Activated naive CD8-positive, alpha-beta T cell treated with anti-CD3 and anti-CD28 coated beads, Interleukin-2, amount 50 U/mL, for 24 hours (primary cell): ENCODE results near the gene NCAPD3.

ENCODE experiments used
- ATAC-seq: fragments of 150-1000 bp; cut with Tn5 transposase; one replicate; pipeline ENCODE4 v1.10.0; 2021
- DNase-seq: peaks from one replicate; pipeline ENCODE4 v3.0.0; 2021
- H3K27ac Mint-ChIP-seq: one replicate; pipeline ENCODE4 v1.8.0; 2021; ENCODE audit warnings: mild to moderate bottlenecking, mixed read lengths
- H3K27me3 Mint-ChIP-seq: one replicate; pipeline ENCODE4 v1.8.0; 2021; ENCODE audit warnings: mixed read lengths
- H3K36me3 Mint-ChIP-seq: one replicate; pipeline ENCODE4 v1.8.0; 2021; ENCODE audit warnings: low read depth, mixed read lengths
- H3K4me1 Mint-ChIP-seq: one replicate; pipeline ENCODE4 v1.8.0; 2021; ENCODE audit warnings: mixed read lengths
- H3K4me3 Mint-ChIP-seq: one replicate; pipeline ENCODE4 v1.8.0; 2021; ENCODE audit warnings: mild to moderate bottlenecking, moderate library complexity, mixed read lengths
- H3K9me3 Mint-ChIP-seq: one replicate; pipeline ENCODE4 v1.8.0; 2021; ENCODE audit warnings: mixed read lengths

NCAPD3 gene

GRCh38 chr11:134146598-134146997 lies 77.2 kb downstream of the NCAPD3 start:
- DNase-seq: no peak
- H3K27ac Mint-ChIP-seq: no peak overlapping the region
- no peaks in the 10 kb centered on the region for H3K9me3 Mint-ChIP-seq
- H3K36me3 Mint-ChIP-seq: peaks cover 2% of the 10 kb centered on the region
- no peak for ATAC-seq
- H3K4me3 Mint-ChIP-seq: no peak overlapping the region
- H3K27me3 Mint-ChIP-seq: no peaks in the 10 kb centered on the region
- peaks cover 4% of the 10 kb centered on the region for H3K4me1 Mint-ChIP-seq

- DNase-seq (no peak), ATAC-seq (no peak)
- H3K36me3 Mint-ChIP-seq: peaks cover 2% of the 10 kb centered on the region
- H3K9me3 Mint-ChIP-seq: no peaks in the 10 kb centered on the region
- peaks cover 4% of the 10 kb centered on the region for H3K4me1 Mint-ChIP-seq
- no peak overlapping the region for H3K4me3 Mint-ChIP-seq
- H3K27ac Mint-ChIP-seq: no peak overlapping the region
- no peaks in the 10 kb centered on the region for H3K27me3 Mint-ChIP-seq
These were observed 78.1 kb downstream of the NCAPD3 start for GRCh38 chr11:134145715-134146114.

- Mint-ChIP-seq H3K4me3 (no peak overlapping the region), H3K27me3 (no peaks in the 10 kb centered on the region), H3K27ac (no peak overlapping the region), H3K9me3 (no peaks in the 10 kb centered on the region), H3K4me1 (peaks cover 5% of the 10 kb centered on the region), H3K36me3 (peaks cover 2% of the 10 kb centered on the region)
- no peak for ATAC-seq
- DNase-seq: no peak
These were observed 79.0 kb downstream of the NCAPD3 start for GRCh38 chr11:134144744-134145143.

GRCh38 chr11:134143801-134144200 lies 80.0 kb downstream of the NCAPD3 start:
- DNase-seq: no peak
- H3K36me3 Mint-ChIP-seq: peaks cover 2% of the 10 kb centered on the region
- no peaks in the 10 kb centered on the region for H3K9me3 Mint-ChIP-seq
- no peak overlapping the region for H3K27ac Mint-ChIP-seq
- no peak overlapping the region for H3K4me3 Mint-ChIP-seq
- no peak for ATAC-seq
- H3K27me3 Mint-ChIP-seq: no peaks in the 10 kb centered on the region
- H3K4me1 Mint-ChIP-seq: peaks cover 11% of the 10 kb centered on the region

GRCh38 chr11:134142536-134142935 lies 81.2 kb downstream of the NCAPD3 start:
- no peak for ATAC-seq
- Mint-ChIP-seq H3K4me3 (no peak overlapping the region), H3K4me1 (peaks cover 11% of the 10 kb centered on the region), H3K27ac (no peak overlapping the region), H3K27me3 (no peaks in the 10 kb centered on the region), H3K36me3 (peaks cover 2% of the 10 kb centered on the region), H3K9me3 (no peaks in the 10 kb centered on the region)
- no peak for DNase-seq

- no peak for DNase-seq
- Mint-ChIP-seq H3K4me1 (peaks cover 11% of the 10 kb centered on the region), H3K4me3 (no peak overlapping the region), H3K27ac (no peak overlapping the region), H3K27me3 (no peaks in the 10 kb centered on the region), H3K9me3 (no peaks in the 10 kb centered on the region), H3K36me3 (peaks cover 2% of the 10 kb centered on the region)
- ATAC-seq: no peak
These were observed 82.7 kb downstream of the NCAPD3 start for GRCh38 chr11:134140961-134141490.

GRCh38 chr11:134139873-134140331 lies 83.9 kb downstream of the NCAPD3 start:
- H3K27me3 Mint-ChIP-seq: no peaks in the 10 kb centered on the region
- ATAC-seq (peak; percentile 75), DNase-seq (peak; percentile 41)
- no peaks in the 10 kb centered on the region for H3K9me3 Mint-ChIP-seq
- peaks cover 2% of the 10 kb centered on the region for H3K36me3 Mint-ChIP-seq
- H3K4me3 Mint-ChIP-seq: no peak overlapping the region
- H3K4me1 Mint-ChIP-seq: peaks cover 11% of the 10 kb centered on the region
- H3K27ac Mint-ChIP-seq: no peak overlapping the region

- DNase-seq (no peak), ATAC-seq (no peak)
- H3K4me1 Mint-ChIP-seq: peaks cover 11% of the 10 kb centered on the region
- H3K36me3 Mint-ChIP-seq: peaks cover 2% of the 10 kb centered on the region
- H3K9me3 Mint-ChIP-seq: no peaks in the 10 kb centered on the region
- H3K27me3 Mint-ChIP-seq: no peaks in the 10 kb centered on the region
- no peak overlapping the region for H3K27ac Mint-ChIP-seq
- H3K4me3 Mint-ChIP-seq: no peak overlapping the region
These were observed 84.4 kb downstream of the NCAPD3 start for GRCh38 chr11:134139303-134139872.

- H3K27me3 Mint-ChIP-seq: no peaks in the 10 kb centered on the region
- no peak overlapping the region for H3K4me3 Mint-ChIP-seq
- H3K36me3 Mint-ChIP-seq: peaks cover 2% of the 10 kb centered on the region
- H3K9me3 Mint-ChIP-seq: no peaks in the 10 kb centered on the region
- H3K4me1 Mint-ChIP-seq: peaks cover 7% of the 10 kb centered on the region
- DNase-seq (no peak), ATAC-seq (no peak)
- H3K27ac Mint-ChIP-seq: no peak overlapping the region
These were observed 85.4 kb downstream of the NCAPD3 start for GRCh38 chr11:134138376-134138775.

GRCh38 chr11:134134167-134134566 lies 89.6 kb downstream of the NCAPD3 start:
- Mint-ChIP-seq H3K4me1 (peaks cover 2% of the 10 kb centered on the region), H3K4me3 (no peak overlapping the region), H3K36me3 (peaks cover 17% of the 10 kb centered on the region), H3K27me3 (no peaks in the 10 kb centered on the region), H3K27ac (no peak overlapping the region), H3K9me3 (peaks cover 29% of the 10 kb centered on the region)
- no peak for ATAC-seq
- no peak for DNase-seq

- H3K27me3 Mint-ChIP-seq: no peaks in the 10 kb centered on the region
- peaks cover 29% of the 10 kb centered on the region for H3K9me3 Mint-ChIP-seq
- H3K4me3 Mint-ChIP-seq: no peak overlapping the region
- DNase-seq (no peak), ATAC-seq (no peak)
- no peak overlapping the region for H3K27ac Mint-ChIP-seq
- no peaks in the 10 kb centered on the region for H3K4me1 Mint-ChIP-seq
- H3K36me3 Mint-ChIP-seq: peaks cover 17% of the 10 kb centered on the region
These were observed 91.0 kb downstream of the NCAPD3 start for GRCh38 chr11:134132808-134133207.

- ATAC-seq (no peak), DNase-seq (no peak)
- Mint-ChIP-seq H3K27ac (no peak overlapping the region), H3K27me3 (no peaks in the 10 kb centered on the region), H3K4me3 (no peak overlapping the region), H3K4me1 (no peaks in the 10 kb centered on the region), H3K9me3 (peaks cover 29% of the 10 kb centered on the region), H3K36me3 (peaks cover 17% of the 10 kb centered on the region)
These were observed 92.0 kb downstream of the NCAPD3 start for GRCh38 chr11:134131628-134132244.

GRCh38 chr11:134126217-134126822 lies 97.4 kb downstream of the NCAPD3 start:
- Mint-ChIP-seq H3K4me3 (no peak overlapping the region), H3K27ac (no peak overlapping the region), H3K4me1 (peaks cover 14% of the 10 kb centered on the region), H3K27me3 (peaks cover 33% of the 10 kb centered on the region), H3K9me3 (peaks cover 14% of the 10 kb centered on the region), H3K36me3 (peaks cover 7% of the 10 kb centered on the region)
- ATAC-seq (peak; percentile 85), DNase-seq (no peak)

GRCh38 chr11:134125507-134125906 lies 98.3 kb downstream of the NCAPD3 start:
- ATAC-seq: no peak
- Mint-ChIP-seq H3K36me3 (peaks cover 6% of the 10 kb centered on the region), H3K4me1 (peaks cover 14% of the 10 kb centered on the region), H3K27ac (no peak overlapping the region), H3K27me3 (peaks cover 34% of the 10 kb centered on the region), H3K9me3 (peaks cover 6% of the 10 kb centered on the region), H3K4me3 (no peak overlapping the region)
- no peak for DNase-seq
